ENCODE results near the gene MTHFD1.

GRCh38 chr14:64400829-64401459, 12.8 kb downstream of the MTHFD1 start:
- TF ChIP-seq, protein P1, sequence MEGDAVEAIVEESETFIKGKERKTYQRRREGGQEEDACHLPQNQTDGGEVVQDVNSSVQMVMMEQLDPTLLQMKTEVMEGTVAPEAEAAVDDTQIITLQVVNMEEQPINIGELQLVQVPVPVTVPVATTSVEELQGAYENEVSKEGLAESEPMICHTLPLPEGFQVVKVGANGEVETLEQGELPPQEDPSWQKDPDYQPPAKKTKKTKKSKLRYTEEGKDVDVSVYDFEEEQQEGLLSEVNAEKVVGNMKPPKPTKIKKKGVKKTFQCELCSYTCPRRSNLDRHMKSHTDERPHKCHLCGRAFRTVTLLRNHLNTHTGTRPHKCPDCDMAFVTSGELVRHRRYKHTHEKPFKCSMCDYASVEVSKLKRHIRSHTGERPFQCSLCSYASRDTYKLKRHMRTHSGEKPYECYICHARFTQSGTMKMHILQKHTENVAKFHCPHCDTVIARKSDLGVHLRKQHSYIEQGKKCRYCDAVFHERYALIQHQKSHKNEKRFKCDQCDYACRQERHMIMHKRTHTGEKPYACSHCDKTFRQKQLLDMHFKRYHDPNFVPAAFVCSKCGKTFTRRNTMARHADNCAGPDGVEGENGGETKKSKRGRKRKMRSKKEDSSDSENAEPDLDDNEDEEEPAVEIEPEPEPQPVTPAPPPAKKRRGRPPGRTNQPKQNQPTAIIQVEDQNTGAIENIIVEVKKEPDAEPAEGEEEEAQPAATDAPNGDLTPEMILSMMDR (IDR thresholded peaks at IDR 0.05): no peak
- TF ChIP-seq POLR2AphosphoS5 (IDR thresholded peaks at IDR 0.05): no peak
- no peak for TF ChIP-seq POLR2A (IDR thresholded peaks at IDR 0.05; ENCODE audit: low read depth)
